ENCODE measurements around the gene WDR73.

DNA sequence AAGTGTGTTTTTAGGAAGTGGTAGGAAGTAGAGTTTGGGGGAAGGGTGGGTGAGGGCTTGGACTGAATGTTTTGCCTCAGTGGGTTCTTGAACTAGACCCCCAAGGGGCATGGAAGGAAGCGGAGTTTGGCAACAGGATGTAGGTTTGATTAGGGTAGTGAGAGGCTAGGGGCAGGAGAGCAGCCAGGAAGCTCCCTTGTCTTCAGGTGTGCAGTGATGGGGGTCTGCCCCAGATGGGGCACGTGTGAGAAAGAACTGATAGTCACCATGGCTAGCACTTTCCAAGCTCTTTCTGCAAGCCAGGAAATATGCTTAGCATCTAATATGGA is 48.6 kb downstream of the WDR73 start:
- TF ChIP-seq EZH2 (IDR thresholded peaks at IDR 0.05; ENCODE audit: borderline replicate concordance, low read depth, low read length, poor library complexity, severe bottlenecking): no peak
- TF ChIP-seq, protein P1, sequence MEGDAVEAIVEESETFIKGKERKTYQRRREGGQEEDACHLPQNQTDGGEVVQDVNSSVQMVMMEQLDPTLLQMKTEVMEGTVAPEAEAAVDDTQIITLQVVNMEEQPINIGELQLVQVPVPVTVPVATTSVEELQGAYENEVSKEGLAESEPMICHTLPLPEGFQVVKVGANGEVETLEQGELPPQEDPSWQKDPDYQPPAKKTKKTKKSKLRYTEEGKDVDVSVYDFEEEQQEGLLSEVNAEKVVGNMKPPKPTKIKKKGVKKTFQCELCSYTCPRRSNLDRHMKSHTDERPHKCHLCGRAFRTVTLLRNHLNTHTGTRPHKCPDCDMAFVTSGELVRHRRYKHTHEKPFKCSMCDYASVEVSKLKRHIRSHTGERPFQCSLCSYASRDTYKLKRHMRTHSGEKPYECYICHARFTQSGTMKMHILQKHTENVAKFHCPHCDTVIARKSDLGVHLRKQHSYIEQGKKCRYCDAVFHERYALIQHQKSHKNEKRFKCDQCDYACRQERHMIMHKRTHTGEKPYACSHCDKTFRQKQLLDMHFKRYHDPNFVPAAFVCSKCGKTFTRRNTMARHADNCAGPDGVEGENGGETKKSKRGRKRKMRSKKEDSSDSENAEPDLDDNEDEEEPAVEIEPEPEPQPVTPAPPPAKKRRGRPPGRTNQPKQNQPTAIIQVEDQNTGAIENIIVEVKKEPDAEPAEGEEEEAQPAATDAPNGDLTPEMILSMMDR (conservative IDR thresholded peaks at IDR 0.05; ENCODE audit: low read depth, low read length): no peak
